Parathyroid adenoma (tissue), 2 donors: Measurements from ENCODE around the gene DUS4L.

Source experiments
- H2AFZ ChIP-seq: fragments of 300-600 bp; sonication (generic); one replicate; pipeline ENCODE4 v1.7.0; 2017; ENCODE audit warnings: antibody characterized with exemption, mild to moderate bottlenecking
- H3K27ac ChIP-seq: fragments of 300-600 bp; sonication (generic); one replicate; pipeline ENCODE4 v1.7.0; 2017
- H3K27me3 ChIP-seq: fragments of 300-600 bp; sonication (generic); one replicate; pipeline ENCODE4 v1.7.0; 2017; ENCODE audit warnings: low read length; ENCODE audit not compliant: control insufficient read depth, insufficient read depth
- H3K36me3 ChIP-seq: fragments of 300-600 bp; sonication (generic); one replicate; pipeline ENCODE4 v1.7.0; 2017; ENCODE audit warnings: low read length; ENCODE audit not compliant: control insufficient read depth, insufficient read depth
- H3K4me1 ChIP-seq: fragments of 300-600 bp; sonication (generic); one replicate; pipeline ENCODE4 v1.7.0; 2017; ENCODE audit warnings: control low read depth
- H3K4me2 ChIP-seq: fragments of 300-600 bp; sonication (generic); one replicate; pipeline ENCODE4 v1.7.0; 2017; ENCODE audit warnings: low read length
- H3K4me3 ChIP-seq: fragments of 300-600 bp; sonication (generic); one replicate; pipeline ENCODE4 v1.7.0; 2017; ENCODE audit warnings: low read depth, low read length
- H3K79me2 ChIP-seq: fragments of 300-600 bp; sonication (generic); one replicate; pipeline ENCODE4 v1.7.0; 2017; ENCODE audit warnings: control low read depth
- H3K9ac ChIP-seq: fragments of 300-600 bp; sonication (generic); one replicate; pipeline ENCODE4 v1.7.0; 2017; ENCODE audit warnings: mild to moderate bottlenecking
- H3K9me3 ChIP-seq: fragments of 300-600 bp; sonication (generic); one replicate; pipeline ENCODE4 v1.7.0; 2017; ENCODE audit warnings: low read length; ENCODE audit not compliant: control insufficient read depth
- CTCF ChIP-seq: fragments of 300-600 bp; sonication (generic); IDR thresholded peaks from one replicate; pipeline ENCODE4 v1.7.0; 2017; ENCODE audit warnings: antibody characterized with exemption, mild to moderate bottlenecking
- donor health status: primary hyperparathyroidism.

DUS4L gene

GRCh38 chr7:107610323-107610722 lies 46.6 kb downstream of the DUS4L start:
- Histone ChIP-seq H3K79me2 (no peaks in the 10 kb centered on the region), H3K9me3 (no peaks in the 10 kb centered on the region), H2AFZ (no peak overlapping the region), H3K27ac (no peak overlapping the region), H3K4me3 (no peak overlapping the region), H3K4me1 (peaks cover 6% of the 10 kb centered on the region), H3K27me3 (no peaks in the 10 kb centered on the region), H3K4me2 (peak overlapping the region; percentile 37), H3K9ac (no peak overlapping the region), H3K36me3 (no peaks in the 10 kb centered on the region)
- TF ChIP-seq CTCF = no peak

GRCh38 chr7:107613439-107613838 lies 49.7 kb downstream of the DUS4L start:
- Histone ChIP-seq H3K9ac (no peak overlapping the region), H2AFZ (no peak overlapping the region), H3K4me3 (no peak overlapping the region), H3K27me3 (no peaks in the 10 kb centered on the region), H3K36me3 (no peaks in the 10 kb centered on the region), H3K79me2 (no peaks in the 10 kb centered on the region), H3K4me1 (peaks cover 6% of the 10 kb centered on the region), H3K27ac (no peak overlapping the region), H3K9me3 (no peaks in the 10 kb centered on the region), H3K4me2 (no peak overlapping the region)
- TF ChIP-seq CTCF = no peak

GRCh38 chr7:107613948-107614347 lies 50.2 kb downstream of the DUS4L start:
- no peaks in the 10 kb centered on the region for H3K79me2 ChIP-seq
- peaks cover 6% of the 10 kb centered on the region for H3K4me1 ChIP-seq
- no peak overlapping the region for H3K27ac ChIP-seq
- no peak overlapping the region for H3K9ac ChIP-seq
- H3K4me2 ChIP-seq = peak overlapping the region; percentile 0
- H3K9me3 ChIP-seq = no peaks in the 10 kb centered on the region
- H3K4me3 ChIP-seq = no peak overlapping the region
- H2AFZ ChIP-seq = no peak overlapping the region
- H3K36me3 ChIP-seq = no peaks in the 10 kb centered on the region
- H3K27me3 ChIP-seq = no peaks in the 10 kb centered on the region
- TF ChIP-seq CTCF = no peak

- H3K4me3 ChIP-seq = no peak overlapping the region
- TF ChIP-seq CTCF = no peak
- peak overlapping the region; percentile 64 for H3K4me2 ChIP-seq
- H2AFZ ChIP-seq = no peak overlapping the region
- H3K27me3 ChIP-seq = no peaks in the 10 kb centered on the region
- no peak overlapping the region for H3K9ac ChIP-seq
- H3K36me3 ChIP-seq = no peaks in the 10 kb centered on the region
- no peaks in the 10 kb centered on the region for H3K9me3 ChIP-seq
- no peaks in the 10 kb centered on the region for H3K79me2 ChIP-seq
- peaks cover 6% of the 10 kb centered on the region for H3K4me1 ChIP-seq
- no peak overlapping the region for H3K27ac ChIP-seq
These were observed 50.7 kb downstream of the DUS4L start for GRCh38 chr7:107614425-107614824.

- Histone ChIP-seq H3K4me1 (peaks cover 6% of the 10 kb centered on the region), H3K79me2 (no peaks in the 10 kb centered on the region), H3K9me3 (no peaks in the 10 kb centered on the region), H3K36me3 (no peaks in the 10 kb centered on the region), H3K4me3 (no peak overlapping the region), H3K27me3 (no peaks in the 10 kb centered on the region), H3K9ac (no peak overlapping the region), H3K27ac (no peak overlapping the region), H3K4me2 (no peak overlapping the region), H2AFZ (no peak overlapping the region)
- TF ChIP-seq CTCF = no peak
These were observed 52.3 kb downstream of the DUS4L start for GRCh38 chr7:107615910-107616680.
